ENCODE measurements around the gene WDFY3.

DNA sequence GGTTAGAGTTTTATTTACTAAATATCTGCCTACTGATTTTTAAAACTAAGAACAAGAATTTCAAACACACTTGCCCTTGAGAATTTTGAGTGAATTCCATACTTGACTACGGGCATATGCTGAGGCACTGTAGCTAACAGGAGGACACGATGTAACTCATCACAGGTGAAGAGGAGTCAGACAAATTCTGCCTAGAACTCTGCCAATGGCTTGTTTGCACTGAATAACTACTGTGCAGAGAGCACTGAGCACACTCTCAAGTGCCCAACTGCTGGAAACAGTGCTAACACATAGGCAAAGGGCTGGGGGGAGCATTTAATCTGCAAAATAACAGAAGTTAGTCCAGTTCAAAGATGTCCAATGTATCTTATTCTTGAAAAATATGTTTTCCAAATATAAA lies 104.4 kb downstream of the WDFY3 start:
- TF ChIP-seq, protein P1, sequence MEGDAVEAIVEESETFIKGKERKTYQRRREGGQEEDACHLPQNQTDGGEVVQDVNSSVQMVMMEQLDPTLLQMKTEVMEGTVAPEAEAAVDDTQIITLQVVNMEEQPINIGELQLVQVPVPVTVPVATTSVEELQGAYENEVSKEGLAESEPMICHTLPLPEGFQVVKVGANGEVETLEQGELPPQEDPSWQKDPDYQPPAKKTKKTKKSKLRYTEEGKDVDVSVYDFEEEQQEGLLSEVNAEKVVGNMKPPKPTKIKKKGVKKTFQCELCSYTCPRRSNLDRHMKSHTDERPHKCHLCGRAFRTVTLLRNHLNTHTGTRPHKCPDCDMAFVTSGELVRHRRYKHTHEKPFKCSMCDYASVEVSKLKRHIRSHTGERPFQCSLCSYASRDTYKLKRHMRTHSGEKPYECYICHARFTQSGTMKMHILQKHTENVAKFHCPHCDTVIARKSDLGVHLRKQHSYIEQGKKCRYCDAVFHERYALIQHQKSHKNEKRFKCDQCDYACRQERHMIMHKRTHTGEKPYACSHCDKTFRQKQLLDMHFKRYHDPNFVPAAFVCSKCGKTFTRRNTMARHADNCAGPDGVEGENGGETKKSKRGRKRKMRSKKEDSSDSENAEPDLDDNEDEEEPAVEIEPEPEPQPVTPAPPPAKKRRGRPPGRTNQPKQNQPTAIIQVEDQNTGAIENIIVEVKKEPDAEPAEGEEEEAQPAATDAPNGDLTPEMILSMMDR (IDR thresholded peaks at IDR 0.05), result no peak
- no peak for TF ChIP-seq POLR2AphosphoS5 (IDR thresholded peaks at IDR 0.05; ENCODE audit: low read depth, low read length)
- no peak for TF ChIP-seq TAF1 (IDR thresholded peaks at IDR 0.05; ENCODE audit: borderline replicate concordance, low read depth, low read length)
- no peak for TF ChIP-seq RAD21 (IDR thresholded peaks at IDR 0.05; ENCODE audit: low read length)
- no peak for TF ChIP-seq RXRA (IDR thresholded peaks at IDR 0.05; ENCODE audit: borderline replicate concordance, low read depth)
- TF ChIP-seq EP300 (IDR thresholded peaks at IDR 0.05; ENCODE audit: borderline replicate concordance in 1 of 2, low read depth in 1 of 2, low read length in 1 of 2), result no peak
- TF ChIP-seq MEF2A (IDR thresholded peaks at IDR 0.05; ENCODE audit: borderline replicate concordance, low read depth), result no peak
- TF ChIP-seq, protein P2, sequence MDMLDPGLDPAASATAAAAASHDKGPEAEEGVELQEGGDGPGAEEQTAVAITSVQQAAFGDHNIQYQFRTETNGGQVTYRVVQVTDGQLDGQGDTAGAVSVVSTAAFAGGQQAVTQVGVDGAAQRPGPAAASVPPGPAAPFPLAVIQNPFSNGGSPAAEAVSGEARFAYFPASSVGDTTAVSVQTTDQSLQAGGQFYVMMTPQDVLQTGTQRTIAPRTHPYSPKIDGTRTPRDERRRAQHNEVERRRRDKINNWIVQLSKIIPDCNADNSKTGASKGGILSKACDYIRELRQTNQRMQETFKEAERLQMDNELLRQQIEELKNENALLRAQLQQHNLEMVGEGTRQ (IDR thresholded peaks at IDR 0.05; ENCODE audit: borderline replicate concordance, low read depth, low read length), result no peak
- TF ChIP-seq, protein P3, sequence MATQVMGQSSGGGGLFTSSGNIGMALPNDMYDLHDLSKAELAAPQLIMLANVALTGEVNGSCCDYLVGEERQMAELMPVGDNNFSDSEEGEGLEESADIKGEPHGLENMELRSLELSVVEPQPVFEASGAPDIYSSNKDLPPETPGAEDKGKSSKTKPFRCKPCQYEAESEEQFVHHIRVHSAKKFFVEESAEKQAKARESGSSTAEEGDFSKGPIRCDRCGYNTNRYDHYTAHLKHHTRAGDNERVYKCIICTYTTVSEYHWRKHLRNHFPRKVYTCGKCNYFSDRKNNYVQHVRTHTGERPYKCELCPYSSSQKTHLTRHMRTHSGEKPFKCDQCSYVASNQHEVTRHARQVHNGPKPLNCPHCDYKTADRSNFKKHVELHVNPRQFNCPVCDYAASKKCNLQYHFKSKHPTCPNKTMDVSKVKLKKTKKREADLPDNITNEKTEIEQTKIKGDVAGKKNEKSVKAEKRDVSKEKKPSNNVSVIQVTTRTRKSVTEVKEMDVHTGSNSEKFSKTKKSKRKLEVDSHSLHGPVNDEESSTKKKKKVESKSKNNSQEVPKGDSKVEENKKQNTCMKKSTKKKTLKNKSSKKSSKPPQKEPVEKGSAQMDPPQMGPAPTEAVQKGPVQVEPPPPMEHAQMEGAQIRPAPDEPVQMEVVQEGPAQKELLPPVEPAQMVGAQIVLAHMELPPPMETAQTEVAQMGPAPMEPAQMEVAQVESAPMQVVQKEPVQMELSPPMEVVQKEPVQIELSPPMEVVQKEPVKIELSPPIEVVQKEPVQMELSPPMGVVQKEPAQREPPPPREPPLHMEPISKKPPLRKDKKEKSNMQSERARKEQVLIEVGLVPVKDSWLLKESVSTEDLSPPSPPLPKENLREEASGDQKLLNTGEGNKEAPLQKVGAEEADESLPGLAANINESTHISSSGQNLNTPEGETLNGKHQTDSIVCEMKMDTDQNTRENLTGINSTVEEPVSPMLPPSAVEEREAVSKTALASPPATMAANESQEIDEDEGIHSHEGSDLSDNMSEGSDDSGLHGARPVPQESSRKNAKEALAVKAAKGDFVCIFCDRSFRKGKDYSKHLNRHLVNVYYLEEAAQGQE (IDR thresholded peaks at IDR 0.05; ENCODE audit: low read depth, low read length), result no peak

Measured in SK-N-SH (cell line).